Esophagus squamous epithelium (tissue), 5 donors: ENCODE measurements around the gene NPY4R. TPM values are rescaled to one million over a fixed set of nuclear protein-coding genes. Genes with fewer than 3 reads are reported as not detected.
"Not testable (repeated sequence)": the region's sequence is repeated elsewhere in the genome, so short reads cannot be mapped to it uniquely, and the experiment has no call there.

ENCODE experiments used
- DNase-seq: peaks from one replicate; lab custom pipeline; 2025; lab: John Stamatoyannopoulos, UW
- H3K27ac ChIP-seq, 4 donors: fragments of 200-600 bp; sonication (generic); one replicate each; pipeline ENCODE4 v1.5.1; 2016 to 2019; ENCODE audit warnings: mild to moderate bottlenecking in 1 of 4
- H3K27me3 ChIP-seq, 4 donors: fragments of 200-600 bp; sonication (generic); 1 replicate in 3 of 4; 2 replicates in 1 of 4; pipeline versions ENCODE4 v1.5.1 to v1.6.0; 2017 to 2021; ENCODE audit warnings: antibody characterized with exemption in 1 of 4
- H3K36me3 ChIP-seq, 3 donors: fragments of 200-600 bp; sonication (generic); one replicate each; pipeline ENCODE4 v1.5.1; 2016 to 2019
- H3K4me1 ChIP-seq, 3 donors: fragments of 200-600 bp; sonication (generic); one replicate each; pipeline ENCODE4 v1.5.1; 2017 to 2019
- H3K4me3 ChIP-seq, 4 donors: fragments of 200-600 bp; sonication (generic); 1 replicate in 3 of 4; 2 replicates in 1 of 4; pipeline ENCODE4 v1.5.1; 2016 to 2019; ENCODE audit warnings: mild to moderate bottlenecking in 2 of 4, moderate library complexity in 1 of 4
- H3K9me3 ChIP-seq, 3 donors: fragments of 200-600 bp; sonication (generic); one replicate each; pipeline ENCODE4 v1.5.1; 2016 to 2019
- WGBS, 2 donors: methylation state at CpG; one replicate each; pipeline ENCODE4 v1.1.5; 2018; 5-methylcytosine and 5-hydroxymethylcytosine counted together
- intact Hi-C: fragments of 100-400 bp; cut with DNase I; formaldehyde crosslinking; loops from one replicate; pipeline ENCODE4 v1.15.0; 2022
- total RNA-seq, 4 donors: library from RNA; depleted of rRNA; stranded (reverse); fragments of >200 nt; gene quantifications; one replicate each; pipeline ENCODE4 v1.1.0, GENCODE V29; 2016
- TF ChIP-seq, protein P1 (sequence below), 6 experiments: fragments of 450-650 bp in 4 of 6; fragments of 200-600 bp in 2 of 6; sonication (generic) in 2 of 6; IDR thresholded peaks; one replicate each; pipeline ENCODE4 v1.5.1; 2016 to 2019; ENCODE audit warnings: antibody characterized with exemption in 6 of 6, mild to moderate bottlenecking in 4 of 6, moderate library complexity in 4 of 6
- donor health status: DM: yes; HTN: yes; CAD: no.

The NPY4R gene
- total RNA-seq, 4 donors from 2014 or later = not detected

DNA sequence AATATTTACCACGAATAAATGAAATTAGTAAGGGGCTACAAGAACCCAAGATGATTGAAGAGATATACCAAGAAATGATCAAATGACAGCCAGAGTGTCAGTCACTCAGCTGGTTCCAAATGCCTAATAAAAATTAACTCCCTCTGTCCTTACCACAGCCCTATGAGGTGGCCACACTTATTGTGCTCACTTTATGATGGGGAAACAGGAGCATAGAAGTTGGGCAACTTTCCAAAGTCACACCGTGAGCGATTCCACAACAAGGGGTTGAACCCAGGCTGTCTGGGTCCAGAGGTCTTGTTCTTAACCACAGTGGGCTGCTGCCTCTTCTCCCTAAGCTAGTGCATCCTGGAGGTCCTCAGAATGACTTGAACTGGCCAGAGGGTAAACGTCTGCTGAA is 31.6 kb upstream of the NPY4R start:
- H3K36me3 ChIP-seq, intact Hi-C loops: not testable (repeated sequence)
- WGBS, 2 donors = no CpG with 5 or more reads among the region's 4 CpGs

GRCh38 chr10:46491364-46492114 is 25.8 kb upstream of the NPY4R start:
- DNase-seq, H3K27me3 ChIP-seq, H3K36me3 ChIP-seq, H3K9me3 ChIP-seq, H3K4me1 ChIP-seq, H3K4me3 ChIP-seq, intact Hi-C loops, H3K27ac ChIP-seq: not testable (repeated sequence)
- no CpG with 5 or more reads among the region's 1 CpG for WGBS, 2 donors

More for the DNA sequence above, 31.6 kb upstream of the NPY4R start:
- not testable (repeated sequence) for H3K27ac ChIP-seq, H3K9me3 ChIP-seq, DNase-seq, H3K4me1 ChIP-seq, H3K27me3 ChIP-seq, H3K4me3 ChIP-seq

GRCh38 chr10:46490285-46490684 is 24.5 kb upstream of the NPY4R start:
- H3K4me3 ChIP-seq, intact Hi-C loops, H3K27ac ChIP-seq, H3K36me3 ChIP-seq, DNase-seq, H3K4me1 ChIP-seq, H3K9me3 ChIP-seq, H3K27me3 ChIP-seq: not testable (repeated sequence)
- no CpG with 5 or more reads among the region's 11 CpGs for WGBS, 2 donors

- H3K4me1 ChIP-seq, H3K4me3 ChIP-seq, H3K36me3 ChIP-seq, H3K27me3 ChIP-seq, DNase-seq, H3K27ac ChIP-seq, intact Hi-C loops, H3K9me3 ChIP-seq: not testable (repeated sequence)
- no CpG with 5 or more reads among the region's 2 CpGs for WGBS, 2 donors
These were observed 20.7 kb upstream of the NPY4R start for GRCh38 chr10:46486459-46486858.

- H3K9me3 ChIP-seq, H3K27me3 ChIP-seq, H3K27ac ChIP-seq, intact Hi-C loops, H3K4me3 ChIP-seq, DNase-seq, H3K4me1 ChIP-seq, H3K36me3 ChIP-seq: not testable (repeated sequence)
- WGBS, 2 donors = no CpG with 5 or more reads among the region's 3 CpGs
These were observed 9.1 kb upstream of the NPY4R start for GRCh38 chr10:46474746-46475320.

- H3K4me3 ChIP-seq, H3K4me1 ChIP-seq, H3K27ac ChIP-seq, DNase-seq, H3K27me3 ChIP-seq, H3K36me3 ChIP-seq, H3K9me3 ChIP-seq, intact Hi-C loops: not testable (repeated sequence)
- 49 to 92% methylated on average over 2 to 3 of the region's 3 CpGs for WGBS, 2 donors
These were observed 8.0 kb upstream of the NPY4R start for GRCh38 chr10:46473758-46474157.

DNA sequence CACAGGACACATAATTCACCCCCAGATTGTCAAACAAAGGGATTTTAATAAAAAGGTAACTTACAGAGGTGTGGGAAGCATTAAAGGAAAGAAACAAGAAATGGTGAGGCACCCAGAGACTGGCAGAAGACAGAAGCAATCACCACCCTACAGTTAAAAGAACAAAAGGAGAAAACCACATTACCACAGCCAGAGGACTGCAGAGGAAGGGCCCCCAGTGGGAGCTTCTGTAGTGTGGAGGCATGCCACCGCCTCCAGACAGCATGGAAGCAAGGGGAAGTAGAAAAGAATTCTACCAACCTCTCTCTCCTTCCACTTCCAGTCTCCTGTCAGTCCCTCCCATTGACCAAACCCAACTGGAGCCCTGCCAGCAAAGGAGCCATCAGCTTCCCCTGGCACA is 4.4 kb upstream of the NPY4R start:
- H3K4me3 ChIP-seq, DNase-seq, H3K27me3 ChIP-seq, H3K27ac ChIP-seq, H3K4me1 ChIP-seq, H3K36me3 ChIP-seq, intact Hi-C loops, H3K9me3 ChIP-seq: not testable (repeated sequence)
- no CpG with 5 or more reads among the region's 1 CpG for WGBS, 2 donors

GRCh38 chr10:46468119-46468809 is 2.5 kb upstream of the NPY4R start:
- H3K4me1 ChIP-seq, DNase-seq, H3K9me3 ChIP-seq, intact Hi-C loops, H3K36me3 ChIP-seq, H3K27ac ChIP-seq, H3K4me3 ChIP-seq, H3K27me3 ChIP-seq: not testable (repeated sequence)
- TF ChIP-seq, protein P1, sequence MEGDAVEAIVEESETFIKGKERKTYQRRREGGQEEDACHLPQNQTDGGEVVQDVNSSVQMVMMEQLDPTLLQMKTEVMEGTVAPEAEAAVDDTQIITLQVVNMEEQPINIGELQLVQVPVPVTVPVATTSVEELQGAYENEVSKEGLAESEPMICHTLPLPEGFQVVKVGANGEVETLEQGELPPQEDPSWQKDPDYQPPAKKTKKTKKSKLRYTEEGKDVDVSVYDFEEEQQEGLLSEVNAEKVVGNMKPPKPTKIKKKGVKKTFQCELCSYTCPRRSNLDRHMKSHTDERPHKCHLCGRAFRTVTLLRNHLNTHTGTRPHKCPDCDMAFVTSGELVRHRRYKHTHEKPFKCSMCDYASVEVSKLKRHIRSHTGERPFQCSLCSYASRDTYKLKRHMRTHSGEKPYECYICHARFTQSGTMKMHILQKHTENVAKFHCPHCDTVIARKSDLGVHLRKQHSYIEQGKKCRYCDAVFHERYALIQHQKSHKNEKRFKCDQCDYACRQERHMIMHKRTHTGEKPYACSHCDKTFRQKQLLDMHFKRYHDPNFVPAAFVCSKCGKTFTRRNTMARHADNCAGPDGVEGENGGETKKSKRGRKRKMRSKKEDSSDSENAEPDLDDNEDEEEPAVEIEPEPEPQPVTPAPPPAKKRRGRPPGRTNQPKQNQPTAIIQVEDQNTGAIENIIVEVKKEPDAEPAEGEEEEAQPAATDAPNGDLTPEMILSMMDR (IDR thresholded peaks at IDR 0.05) = peak in 1 of 6 experiments; percentile 13
- no CpG with 5 or more reads among the region's 4 CpGs for WGBS, 2 donors

DNA sequence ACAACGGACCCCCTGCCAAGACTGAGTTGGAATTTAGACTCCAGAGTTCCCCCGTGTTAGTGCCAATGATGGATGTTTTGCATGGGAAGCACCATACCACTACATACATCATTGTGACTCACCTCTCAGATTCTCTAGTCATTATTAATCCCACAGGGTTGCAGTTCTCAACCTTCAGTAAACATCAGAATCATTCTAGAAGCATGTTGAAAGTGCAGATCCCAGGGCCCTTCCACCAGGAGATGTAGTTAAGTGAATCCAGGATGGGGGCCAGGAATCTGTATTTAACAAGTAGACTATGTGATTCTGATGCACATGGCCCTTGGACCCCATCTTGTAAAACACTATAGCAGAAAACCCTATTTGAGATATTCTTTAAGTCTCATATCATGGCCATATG is 2.1 kb downstream of the NPY4R start:
- H3K27ac ChIP-seq, H3K27me3 ChIP-seq, H3K4me1 ChIP-seq, H3K9me3 ChIP-seq, H3K4me3 ChIP-seq, DNase-seq, intact Hi-C loops, H3K36me3 ChIP-seq: not testable (repeated sequence)
- no CpG with 5 or more reads among the region's 2 CpGs for WGBS, 2 donors

GRCh38 chr10:46462276-46462675 is 3.5 kb downstream of the NPY4R start:
- H3K9me3 ChIP-seq, H3K27ac ChIP-seq, H3K36me3 ChIP-seq, intact Hi-C loops, H3K27me3 ChIP-seq, DNase-seq, H3K4me3 ChIP-seq, H3K4me1 ChIP-seq: not testable (repeated sequence)
- WGBS, 2 donors = 80 to 100% methylated on average over 2 to 4 of the region's 10 CpGs

DNA sequence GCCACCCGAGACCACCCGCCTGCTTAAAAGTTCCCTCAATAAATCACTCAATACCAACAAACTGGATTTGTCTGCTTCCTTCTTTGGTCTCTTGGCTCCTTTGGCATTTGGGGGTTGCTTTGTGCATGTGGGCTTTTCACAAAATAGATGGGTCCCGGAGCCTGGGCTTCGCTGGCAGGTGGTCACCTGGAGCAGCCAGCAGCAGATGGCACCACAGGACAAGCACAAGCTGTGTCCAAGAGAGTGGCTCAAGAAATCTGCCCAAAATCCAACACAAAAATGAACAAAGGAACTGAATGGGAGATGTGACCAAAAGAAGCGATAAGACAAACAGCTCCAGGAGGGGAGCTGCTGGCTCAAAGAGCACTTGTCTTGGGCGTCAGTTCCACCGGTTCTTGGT is 6.2 kb downstream of the NPY4R start:
- 100% methylated on average over 1 of the region's 7 CpGs; no CpG with 5 or more reads in 1 of the 2 donors for WGBS, 2 donors
- H3K4me1 ChIP-seq, H3K27ac ChIP-seq, H3K27me3 ChIP-seq, DNase-seq, H3K36me3 ChIP-seq, intact Hi-C loops, H3K4me3 ChIP-seq, H3K9me3 ChIP-seq: not testable (repeated sequence)

GRCh38 chr10:46457071-46457470 is 8.7 kb downstream of the NPY4R start:
- H3K36me3 ChIP-seq, H3K9me3 ChIP-seq, H3K27ac ChIP-seq, intact Hi-C loops, H3K4me1 ChIP-seq, H3K27me3 ChIP-seq, H3K4me3 ChIP-seq, DNase-seq: not testable (repeated sequence)
- no CpG with 5 or more reads among the region's 3 CpGs for WGBS, 2 donors
